GM23338 (cell line): Measurements from ENCODE around the gene ZNF276. TPM values are rescaled to one million over a fixed set of nuclear protein-coding genes. Genes with fewer than 3 reads are reported as not detected.
A peak's percentile ranks its signal among the peaks of the same experiment; 100 is the strongest.

Experiments
- ATAC-seq: fragments of 200-7000 bp; cut with Tn5 transposase; 3 replicates; pipeline ENCODE4 v1.9.1; 2020
- DNase-seq: peaks from one replicate; pipeline ENCODE4 v3.0.0-alpha.2; 2015; ENCODE audit warnings: low spot score
- H2AFZ ChIP-seq: fragments of 200-600 bp; sonication (generic); 2 replicates; pipeline ENCODE4 v1.8.0; 2016; ENCODE audit warnings: antibody characterized with exemption, mild to moderate bottlenecking, moderate library complexity
- H3F3A ChIP-seq: fragments of 200-600 bp; sonication (generic); replicated peaks from 2 replicates; pipeline ENCODE4 v1.8.0; 2017; ENCODE audit warnings: antibody characterized with exemption, mixed run types, low read depth
- H3K27ac ChIP-seq: fragments of 200-600 bp; sonication (generic); 2 replicates; pipeline ENCODE4 v1.6.1; 2016; ENCODE audit warnings: low read depth
- H3K27me3 ChIP-seq: fragments of 200-600 bp; sonication (generic); 2 replicates; pipeline ENCODE4 v1.8.0; 2016; ENCODE audit warnings: mild to moderate bottlenecking, mixed run types, moderate library complexity; ENCODE audit not compliant: insufficient read depth
- H3K36me3 ChIP-seq: fragments of 200-600 bp; sonication (generic); 2 replicates; pipeline ENCODE4 v1.8.0; 2016; ENCODE audit warnings: mild to moderate bottlenecking; ENCODE audit not compliant: insufficient read depth
- H3K4me1 ChIP-seq: fragments of 200-600 bp; sonication (generic); 2 replicates; pipeline ENCODE4 v1.8.0; 2016; ENCODE audit warnings: mild to moderate bottlenecking, moderate library complexity; ENCODE audit not compliant: insufficient read depth
- H3K4me2 ChIP-seq: fragments of 200-600 bp; sonication (generic); 2 replicates; pipeline ENCODE4 v1.7.1; 2017; ENCODE audit warnings: mixed run types
- H3K4me3 ChIP-seq: fragments of 200-600 bp; sonication (generic); 2 replicates; pipeline ENCODE4 v1.6.1; 2016; ENCODE audit warnings: mixed run types
- H3K79me2 ChIP-seq: fragments of 200-600 bp; sonication (generic); replicated peaks from 2 replicates; pipeline ENCODE4 v1.8.0; 2017; ENCODE audit warnings: mild to moderate bottlenecking; ENCODE audit not compliant: insufficient read depth
- H3K9me2 ChIP-seq: fragments of 200-600 bp; sonication (generic); 2 replicates; pipeline ENCODE4 v1.8.0; 2017; ENCODE audit not compliant: insufficient read depth
- H4K20me1 ChIP-seq: fragments of 200-600 bp; sonication (generic); replicated peaks from 2 replicates; pipeline ENCODE4 v1.8.0; 2017; ENCODE audit warnings: mild to moderate bottlenecking; ENCODE audit not compliant: insufficient read depth
- H3K27ac Mint-ChIP-seq: 2 replicates; pipeline ENCODE4 v1.8.0; 2020; ENCODE audit warnings: inconsistent platforms, mild to moderate bottlenecking, moderate library complexity, mixed read lengths
- H3K27me3 Mint-ChIP-seq: 3 replicates; pipeline ENCODE4 v1.8.0; 2022; ENCODE audit warnings: low read depth, mild to moderate bottlenecking, moderate library complexity, mixed read lengths, inconsistent platforms; ENCODE audit not compliant: insufficient read depth, poor library complexity
- H3K36me3 Mint-ChIP-seq: 3 replicates; pipeline ENCODE4 v1.8.0; 2021; ENCODE audit warnings: low read depth, mild to moderate bottlenecking, inconsistent platforms, moderate library complexity, mixed read lengths
- H3K4me1 Mint-ChIP-seq: 3 replicates; pipeline ENCODE4 v1.8.0; 2020; ENCODE audit warnings: mild to moderate bottlenecking, inconsistent platforms, mixed read lengths
- H3K4me3 Mint-ChIP-seq: 3 replicates; pipeline ENCODE4 v1.8.0; 2021; ENCODE audit warnings: moderate library complexity, mild to moderate bottlenecking, inconsistent platforms, mixed read lengths
- H3K9me3 Mint-ChIP-seq: 3 replicates; pipeline ENCODE4 v1.8.0; 2020; ENCODE audit warnings: moderate library complexity, mild to moderate bottlenecking, inconsistent platforms, mixed read lengths
- CREB1 ChIP-seq: fragments of 250-450 bp; sonication (Bioruptor Pico); IDR thresholded peaks from 2 replicates; pipeline ENCODE4 v1.5.0; 2020; ENCODE audit warnings: low read depth, mild to moderate bottlenecking, moderate library complexity
- EZH2 ChIP-seq: fragments of 200-600 bp; sonication (generic); IDR thresholded peaks from one replicate; pipeline ENCODE4 v1.8.0; 2017; ENCODE audit warnings: antibody characterized with exemption, mild to moderate bottlenecking, low read depth; ENCODE audit not compliant: unreplicated experiment
- EZH2phosphoT487 ChIP-seq: fragments of 200-600 bp; sonication (generic); IDR thresholded peaks from one replicate; pipeline ENCODE4 v1.8.1; 2018; ENCODE audit warnings: antibody characterized with exemption; ENCODE audit not compliant: unreplicated experiment
- JUNB ChIP-seq: IDR thresholded peaks from one replicate; pipeline ENCODE4 v1.6.1; 2016; ENCODE audit warnings: antibody characterized with exemption; ENCODE audit not compliant: unreplicated experiment
- NANOG ChIP-seq: IDR thresholded peaks from 2 replicates; pipeline ENCODE4 v1.6.1; 2016; ENCODE audit warnings: antibody characterized with exemption, borderline replicate concordance
- POLR2AphosphoS5 ChIP-seq: IDR thresholded peaks from 2 replicates; pipeline ENCODE4 v1.6.1; 2016; ENCODE audit warnings: antibody characterized with exemption, low read depth
- STAT1 ChIP-seq: IDR thresholded peaks from one replicate; pipeline ENCODE4 v1.6.1; 2016; ENCODE audit warnings: antibody characterized with exemption; ENCODE audit not compliant: unreplicated experiment
- ZNF114 ChIP-seq: fragments of 250-450 bp; sonication (Bioruptor Pico); IDR thresholded peaks from 2 replicates; pipeline ENCODE4 v1.5.0; 2020; ENCODE audit warnings: mild to moderate bottlenecking, moderate library complexity
- ZNF331 ChIP-seq: fragments of 250-450 bp; sonication (Bioruptor Pico); IDR thresholded peaks from 2 replicates; pipeline ENCODE4 v1.5.0; 2020; ENCODE audit warnings: low read depth, mild to moderate bottlenecking, moderate library complexity
- polyA plus RNA-seq: library from polyadenylated mRNA; unstranded; fragments of >200 nt; fragmentation: Nextera tagmentation; extraction: Ambion mirVana; gene quantifications from 2 replicates; pipeline ENCODE4 v1.2.1, GENCODE V29; 2016
- total RNA-seq: library from RNA; depleted of rRNA; stranded (reverse); fragments of >200 nt; shearing (Covaris generic); gene quantifications from 2 replicates; pipeline ENCODE4 v1.2.3, GENCODE V29; 2014
- TF ChIP-seq, protein P1 (sequence below): fragments of 250-450 bp; sonication (Bioruptor Pico); IDR thresholded peaks from 2 replicates; pipeline ENCODE4 v1.5.0; 2020; ENCODE audit warnings: mild to moderate bottlenecking, moderate library complexity
- TF ChIP-seq, protein P2 (sequence below): IDR thresholded peaks from one replicate; pipeline ENCODE4 v1.6.1; 2018; ENCODE audit warnings: antibody characterized with exemption; ENCODE audit not compliant: unreplicated experiment
- TF ChIP-seq, protein P3 (sequence below): IDR thresholded peaks from 2 replicates; pipeline ENCODE4 v1.6.1; 2016; ENCODE audit warnings: antibody characterized with exemption
- TF ChIP-seq, protein P4 (sequence below), 2 experiments: fragments of 200-600 bp in 1 of 2; sonication (generic) in 1 of 2; conservative IDR thresholded peaks; 2 replicates each; pipeline versions ENCODE4 v1.5.1 to v1.6.1; 2016 to 2017; ENCODE audit warnings: antibody characterized with exemption in 2 of 2, low read depth in 2 of 2, mild to moderate bottlenecking in 2 of 2, moderate library complexity in 1 of 2

The ZNF276 gene
- total and polyA plus RNA-seq, 2 experiments from 2014 or later = 3.4 to 15.6 TPM

DNA sequence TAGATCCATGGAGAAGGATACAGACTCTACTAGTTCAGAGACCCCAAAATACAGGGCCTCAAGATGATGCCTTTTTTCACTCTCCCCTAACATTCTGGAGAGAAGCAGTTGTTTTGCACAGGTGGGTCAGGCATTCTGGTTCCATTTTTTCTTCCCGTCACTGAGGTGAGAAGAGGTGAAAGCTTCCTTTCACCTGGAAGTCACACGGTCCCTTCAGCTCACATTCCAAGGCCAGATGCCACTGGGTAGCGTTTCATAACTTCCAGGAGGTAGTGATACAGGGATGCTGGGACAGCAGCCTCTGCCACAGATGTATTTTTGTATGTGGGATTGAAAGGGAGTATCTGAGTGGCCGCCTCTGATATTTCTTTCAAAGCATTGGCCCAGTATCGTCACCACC is 32.9 kb upstream of the ZNF276 start:
- H3K9me2 ChIP-seq = 0 out of 2 replicates have a peak, but pooled peaks cover 4% of the 10 kb centered on the region
- H3K4me1 ChIP-seq = 0 out of 2 replicates have a peak, but pooled peaks cover 8% of the 10 kb centered on the region
- no peak overlapping the region for H3K4me2 ChIP-seq
- H3K4me1 Mint-ChIP-seq = peaks cover 7% of the 10 kb centered on the region; the same call in 2 of the 3 replicates
- peaks cover 69% of the 10 kb centered on the region for H3K36me3 Mint-ChIP-seq
- no peak overlapping the region for H3K27ac Mint-ChIP-seq
- H3K36me3 ChIP-seq = 0 out of 2 replicates have a peak, but pooled peaks cover 2% of the 10 kb centered on the region
- no peak for ATAC-seq
- H3K27me3 Mint-ChIP-seq = peaks cover 18% of the 10 kb centered on the region
- no peak overlapping the region for H2AFZ ChIP-seq
- H3K27ac ChIP-seq = no peak overlapping the region
- no peaks in the 10 kb centered on the region for H3K27me3 ChIP-seq
- H3K79me2 ChIP-seq = peaks cover 12% of the 10 kb centered on the region
- peak overlapping the region; percentile 89; the same call in 2 of the 3 replicates for H3K4me3 Mint-ChIP-seq
- no peak overlapping the region for H3K4me3 ChIP-seq
- H3K9me3 Mint-ChIP-seq = peaks cover 30% of the 10 kb centered on the region
- TF ChIP-seq JUNB = no peak
- TF ChIP-seq, protein P1, sequence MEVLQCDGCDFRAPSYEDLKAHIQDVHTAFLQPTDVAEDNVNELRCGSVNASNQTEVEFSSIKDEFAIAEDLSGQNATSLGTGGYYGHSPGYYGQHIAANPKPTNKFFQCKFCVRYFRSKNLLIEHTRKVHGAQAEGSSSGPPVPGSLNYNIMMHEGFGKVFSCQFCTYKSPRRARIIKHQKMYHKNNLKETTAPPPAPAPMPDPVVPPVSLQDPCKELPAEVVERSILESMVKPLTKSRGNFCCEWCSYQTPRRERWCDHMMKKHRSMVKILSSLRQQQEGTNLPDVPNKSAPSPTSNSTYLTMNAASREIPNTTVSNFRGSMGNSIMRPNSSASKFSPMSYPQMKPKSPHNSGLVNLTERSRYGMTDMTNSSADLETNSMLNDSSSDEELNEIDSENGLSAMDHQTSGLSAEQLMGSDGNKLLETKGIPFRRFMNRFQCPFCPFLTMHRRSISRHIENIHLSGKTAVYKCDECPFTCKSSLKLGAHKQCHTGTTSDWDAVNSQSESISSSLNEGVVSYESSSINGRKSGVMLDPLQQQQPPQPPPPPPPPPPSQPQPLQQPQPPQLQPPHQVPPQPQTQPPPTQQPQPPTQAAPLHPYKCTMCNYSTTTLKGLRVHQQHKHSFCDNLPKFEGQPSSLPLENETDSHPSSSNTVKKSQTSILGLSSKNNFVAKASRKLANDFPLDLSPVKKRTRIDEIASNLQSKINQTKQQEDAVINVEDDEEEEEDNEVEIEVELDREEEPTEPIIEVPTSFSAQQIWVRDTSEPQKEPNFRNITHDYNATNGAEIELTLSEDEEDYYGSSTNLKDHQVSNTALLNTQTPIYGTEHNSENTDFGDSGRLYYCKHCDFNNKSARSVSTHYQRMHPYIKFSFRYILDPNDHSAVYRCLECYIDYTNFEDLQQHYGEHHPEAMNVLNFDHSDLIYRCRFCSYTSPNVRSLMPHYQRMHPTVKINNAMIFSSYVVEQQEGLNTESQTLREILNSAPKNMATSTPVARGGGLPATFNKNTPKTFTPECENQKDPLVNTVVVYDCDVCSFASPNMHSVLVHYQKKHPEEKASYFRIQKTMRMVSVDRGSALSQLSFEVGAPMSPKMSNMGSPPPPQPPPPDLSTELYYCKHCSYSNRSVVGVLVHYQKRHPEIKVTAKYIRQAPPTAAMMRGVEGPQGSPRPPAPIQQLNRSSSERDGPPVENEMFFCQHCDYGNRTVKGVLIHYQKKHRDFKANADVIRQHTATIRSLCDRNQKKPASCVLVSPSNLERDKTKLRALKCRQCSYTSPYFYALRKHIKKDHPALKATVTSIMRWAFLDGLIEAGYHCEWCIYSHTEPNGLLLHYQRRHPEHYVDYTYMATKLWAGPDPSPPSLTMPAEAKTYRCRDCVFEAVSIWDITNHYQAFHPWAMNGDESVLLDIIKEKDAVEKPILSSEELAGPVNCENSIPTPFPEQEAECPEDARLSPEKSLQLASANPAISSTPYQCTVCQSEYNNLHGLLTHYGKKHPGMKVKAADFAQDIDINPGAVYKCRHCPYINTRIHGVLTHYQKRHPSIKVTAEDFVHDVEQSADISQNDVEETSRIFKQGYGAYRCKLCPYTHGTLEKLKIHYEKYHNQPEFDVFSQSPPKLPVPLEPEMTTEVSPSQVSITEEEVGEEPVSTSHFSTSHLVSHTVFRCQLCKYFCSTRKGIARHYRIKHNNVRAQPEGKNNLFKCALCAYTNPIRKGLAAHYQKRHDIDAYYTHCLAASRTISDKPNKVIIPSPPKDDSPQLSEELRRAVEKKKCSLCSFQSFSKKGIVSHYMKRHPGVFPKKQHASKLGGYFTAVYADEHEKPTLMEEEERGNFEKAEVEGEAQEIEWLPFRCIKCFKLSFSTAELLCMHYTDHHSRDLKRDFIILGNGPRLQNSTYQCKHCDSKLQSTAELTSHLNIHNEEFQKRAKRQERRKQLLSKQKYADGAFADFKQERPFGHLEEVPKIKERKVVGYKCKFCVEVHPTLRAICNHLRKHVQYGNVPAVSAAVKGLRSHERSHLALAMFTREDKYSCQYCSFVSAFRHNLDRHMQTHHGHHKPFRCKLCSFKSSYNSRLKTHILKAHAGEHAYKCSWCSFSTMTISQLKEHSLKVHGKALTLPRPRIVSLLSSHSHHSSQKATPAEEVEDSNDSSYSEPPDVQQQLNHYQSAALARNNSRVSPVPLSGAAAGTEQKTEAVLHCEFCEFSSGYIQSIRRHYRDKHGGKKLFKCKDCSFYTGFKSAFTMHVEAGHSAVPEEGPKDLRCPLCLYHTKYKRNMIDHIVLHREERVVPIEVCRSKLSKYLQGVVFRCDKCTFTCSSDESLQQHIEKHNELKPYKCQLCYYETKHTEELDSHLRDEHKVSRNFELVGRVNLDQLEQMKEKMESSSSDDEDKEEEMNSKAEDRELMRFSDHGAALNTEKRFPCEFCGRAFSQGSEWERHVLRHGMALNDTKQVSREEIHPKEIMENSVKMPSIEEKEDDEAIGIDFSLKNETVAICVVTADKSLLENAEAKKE = no peak
- TF ChIP-seq ZNF114 (CRISPR knock-in tag) = no peak
- TF ChIP-seq, protein P2, sequence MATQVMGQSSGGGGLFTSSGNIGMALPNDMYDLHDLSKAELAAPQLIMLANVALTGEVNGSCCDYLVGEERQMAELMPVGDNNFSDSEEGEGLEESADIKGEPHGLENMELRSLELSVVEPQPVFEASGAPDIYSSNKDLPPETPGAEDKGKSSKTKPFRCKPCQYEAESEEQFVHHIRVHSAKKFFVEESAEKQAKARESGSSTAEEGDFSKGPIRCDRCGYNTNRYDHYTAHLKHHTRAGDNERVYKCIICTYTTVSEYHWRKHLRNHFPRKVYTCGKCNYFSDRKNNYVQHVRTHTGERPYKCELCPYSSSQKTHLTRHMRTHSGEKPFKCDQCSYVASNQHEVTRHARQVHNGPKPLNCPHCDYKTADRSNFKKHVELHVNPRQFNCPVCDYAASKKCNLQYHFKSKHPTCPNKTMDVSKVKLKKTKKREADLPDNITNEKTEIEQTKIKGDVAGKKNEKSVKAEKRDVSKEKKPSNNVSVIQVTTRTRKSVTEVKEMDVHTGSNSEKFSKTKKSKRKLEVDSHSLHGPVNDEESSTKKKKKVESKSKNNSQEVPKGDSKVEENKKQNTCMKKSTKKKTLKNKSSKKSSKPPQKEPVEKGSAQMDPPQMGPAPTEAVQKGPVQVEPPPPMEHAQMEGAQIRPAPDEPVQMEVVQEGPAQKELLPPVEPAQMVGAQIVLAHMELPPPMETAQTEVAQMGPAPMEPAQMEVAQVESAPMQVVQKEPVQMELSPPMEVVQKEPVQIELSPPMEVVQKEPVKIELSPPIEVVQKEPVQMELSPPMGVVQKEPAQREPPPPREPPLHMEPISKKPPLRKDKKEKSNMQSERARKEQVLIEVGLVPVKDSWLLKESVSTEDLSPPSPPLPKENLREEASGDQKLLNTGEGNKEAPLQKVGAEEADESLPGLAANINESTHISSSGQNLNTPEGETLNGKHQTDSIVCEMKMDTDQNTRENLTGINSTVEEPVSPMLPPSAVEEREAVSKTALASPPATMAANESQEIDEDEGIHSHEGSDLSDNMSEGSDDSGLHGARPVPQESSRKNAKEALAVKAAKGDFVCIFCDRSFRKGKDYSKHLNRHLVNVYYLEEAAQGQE = no peak
- TF ChIP-seq ZNF331 (CRISPR knock-in tag) = no peak
- TF ChIP-seq EZH2 = no peak
- no peak for TF ChIP-seq STAT1
- no peak for TF ChIP-seq POLR2AphosphoS5
- TF ChIP-seq CREB1 = no peak
- TF ChIP-seq, protein P3, sequence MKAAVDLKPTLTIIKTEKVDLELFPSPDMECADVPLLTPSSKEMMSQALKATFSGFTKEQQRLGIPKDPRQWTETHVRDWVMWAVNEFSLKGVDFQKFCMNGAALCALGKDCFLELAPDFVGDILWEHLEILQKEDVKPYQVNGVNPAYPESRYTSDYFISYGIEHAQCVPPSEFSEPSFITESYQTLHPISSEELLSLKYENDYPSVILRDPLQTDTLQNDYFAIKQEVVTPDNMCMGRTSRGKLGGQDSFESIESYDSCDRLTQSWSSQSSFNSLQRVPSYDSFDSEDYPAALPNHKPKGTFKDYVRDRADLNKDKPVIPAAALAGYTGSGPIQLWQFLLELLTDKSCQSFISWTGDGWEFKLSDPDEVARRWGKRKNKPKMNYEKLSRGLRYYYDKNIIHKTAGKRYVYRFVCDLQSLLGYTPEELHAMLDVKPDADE = no peak
- no peak for TF ChIP-seq NANOG
- no peak for TF ChIP-seq EZH2phosphoT487
- TF ChIP-seq, protein P4, sequence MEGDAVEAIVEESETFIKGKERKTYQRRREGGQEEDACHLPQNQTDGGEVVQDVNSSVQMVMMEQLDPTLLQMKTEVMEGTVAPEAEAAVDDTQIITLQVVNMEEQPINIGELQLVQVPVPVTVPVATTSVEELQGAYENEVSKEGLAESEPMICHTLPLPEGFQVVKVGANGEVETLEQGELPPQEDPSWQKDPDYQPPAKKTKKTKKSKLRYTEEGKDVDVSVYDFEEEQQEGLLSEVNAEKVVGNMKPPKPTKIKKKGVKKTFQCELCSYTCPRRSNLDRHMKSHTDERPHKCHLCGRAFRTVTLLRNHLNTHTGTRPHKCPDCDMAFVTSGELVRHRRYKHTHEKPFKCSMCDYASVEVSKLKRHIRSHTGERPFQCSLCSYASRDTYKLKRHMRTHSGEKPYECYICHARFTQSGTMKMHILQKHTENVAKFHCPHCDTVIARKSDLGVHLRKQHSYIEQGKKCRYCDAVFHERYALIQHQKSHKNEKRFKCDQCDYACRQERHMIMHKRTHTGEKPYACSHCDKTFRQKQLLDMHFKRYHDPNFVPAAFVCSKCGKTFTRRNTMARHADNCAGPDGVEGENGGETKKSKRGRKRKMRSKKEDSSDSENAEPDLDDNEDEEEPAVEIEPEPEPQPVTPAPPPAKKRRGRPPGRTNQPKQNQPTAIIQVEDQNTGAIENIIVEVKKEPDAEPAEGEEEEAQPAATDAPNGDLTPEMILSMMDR (conservative IDR thresholded peaks at IDR 0.05; ENCODE audit: low read depth in 2 of 2) = no peak
- peaks cover 4% of the 10 kb centered on the region; the same call in 1 of the 2 replicates for H4K20me1 ChIP-seq
- DNase-seq = no peak
- H3F3A ChIP-seq = 0 out of 2 replicates have a peak, but pooled peaks cover 9% of the 10 kb centered on the region
